Hepatocyte (in vitro differentiated cells): ENCODE measurements around the gene ITPRID2. TPM values are rescaled to one million over a fixed set of nuclear protein-coding genes. Genes with fewer than 3 reads are reported as not detected.

Experiments used
- DNase-seq: peaks from one replicate; pipeline ENCODE4 v3.0.0-alpha.2; 2016; ENCODE audit warnings: low spot score
- H2AFZ ChIP-seq: fragments of 200-600 bp; sonication (generic); 2 replicates; pipeline ENCODE4 v1.6.0; 2016; ENCODE audit warnings: antibody characterized with exemption, mild to moderate bottlenecking
- H3K27ac ChIP-seq: fragments of 200-600 bp; sonication (generic); 2 replicates; pipeline ENCODE4 v1.5.1; 2016; ENCODE audit warnings: mild to moderate bottlenecking
- H3K27me3 ChIP-seq: fragments of 200-600 bp; sonication (generic); 2 replicates; pipeline ENCODE4 v1.6.1; 2016
- H3K36me3 ChIP-seq: fragments of 200-600 bp; sonication (generic); replicated peaks from 2 replicates; pipeline ENCODE4 v1.5.1; 2016; ENCODE audit warnings: low read depth; ENCODE audit not compliant: insufficient read depth
- H3K4me1 ChIP-seq: fragments of 200-600 bp; sonication (generic); 2 replicates; pipeline ENCODE4 v1.5.1; 2016; ENCODE audit warnings: mild to moderate bottlenecking, moderate library complexity; ENCODE audit not compliant: insufficient read depth
- H3K4me2 ChIP-seq: fragments of 200-600 bp; sonication (generic); 2 replicates; pipeline ENCODE4 v1.6.0; 2016
- H3K4me3 ChIP-seq: fragments of 200-600 bp; sonication (generic); 2 replicates; pipeline ENCODE4 v1.5.1; 2016; ENCODE audit warnings: mild to moderate bottlenecking
- H3K79me2 ChIP-seq: fragments of 200-600 bp; sonication (generic); 2 replicates; pipeline ENCODE4 v1.6.0; 2017; ENCODE audit warnings: mild to moderate bottlenecking
- H3K9me2 ChIP-seq: fragments of 200-600 bp; sonication (generic); replicated peaks from 2 replicates; pipeline ENCODE4 v1.6.0; 2017; ENCODE audit warnings: mild to moderate bottlenecking; ENCODE audit not compliant: insufficient read depth
- H3K9me3 ChIP-seq: fragments of 200-600 bp; sonication (generic); 2 replicates; pipeline ENCODE4 v1.5.1; 2016; ENCODE audit warnings: low read depth, mild to moderate bottlenecking
- H4K20me1 ChIP-seq: fragments of 200-600 bp; sonication (generic); 2 replicates; pipeline ENCODE4 v1.6.0; 2016; ENCODE audit warnings: mild to moderate bottlenecking; ENCODE audit not compliant: insufficient read depth, poor library complexity, severe bottlenecking
- EZH2 ChIP-seq: fragments of 200-600 bp; sonication (generic); IDR thresholded peaks from 2 replicates; pipeline ENCODE4 v1.6.1; 2016; ENCODE audit warnings: antibody characterized with exemption, mild to moderate bottlenecking, borderline replicate concordance
- EZH2phosphoT487 ChIP-seq: fragments of 200-600 bp; sonication (generic); IDR thresholded peaks from one replicate; pipeline ENCODE4 v1.6.1; 2018; ENCODE audit warnings: antibody characterized with exemption, mild to moderate bottlenecking, low read depth, moderate library complexity; ENCODE audit not compliant: unreplicated experiment, severe bottlenecking
- WGBS: methylation state at CpG from one replicate; pipeline ENCODE4 v1.1.6; 2016; ENCODE audit warnings: low lambda C conversion rate; ENCODE audit errors: missing lambda C conversion rate; 5-methylcytosine and 5-hydroxymethylcytosine counted together
- polyA plus RNA-seq: library from polyadenylated mRNA; unstranded; fragments of >200 nt; fragmentation: Nextera tagmentation; extraction: Ambion mirVana; gene quantifications from 2 replicates; pipeline ENCODE4 v1.2.1, GENCODE V29; 2016
- total RNA-seq: library from RNA; depleted of rRNA; stranded (reverse); fragments of >200 nt; gene quantifications from 2 replicates; pipeline ENCODE4 v1.2.3, GENCODE V29; 2014
- TF ChIP-seq, protein P1 (sequence below): fragments of 200-600 bp; sonication (generic); IDR thresholded peaks from 2 replicates; pipeline ENCODE4 v1.5.1; 2016; ENCODE audit warnings: antibody characterized with exemption, mild to moderate bottlenecking; ENCODE audit not compliant: poor library complexity

The ITPRID2 gene
- total and polyA plus RNA-seq, 2 experiments from 2014 or later: 52.5 to 183 TPM

DNA sequence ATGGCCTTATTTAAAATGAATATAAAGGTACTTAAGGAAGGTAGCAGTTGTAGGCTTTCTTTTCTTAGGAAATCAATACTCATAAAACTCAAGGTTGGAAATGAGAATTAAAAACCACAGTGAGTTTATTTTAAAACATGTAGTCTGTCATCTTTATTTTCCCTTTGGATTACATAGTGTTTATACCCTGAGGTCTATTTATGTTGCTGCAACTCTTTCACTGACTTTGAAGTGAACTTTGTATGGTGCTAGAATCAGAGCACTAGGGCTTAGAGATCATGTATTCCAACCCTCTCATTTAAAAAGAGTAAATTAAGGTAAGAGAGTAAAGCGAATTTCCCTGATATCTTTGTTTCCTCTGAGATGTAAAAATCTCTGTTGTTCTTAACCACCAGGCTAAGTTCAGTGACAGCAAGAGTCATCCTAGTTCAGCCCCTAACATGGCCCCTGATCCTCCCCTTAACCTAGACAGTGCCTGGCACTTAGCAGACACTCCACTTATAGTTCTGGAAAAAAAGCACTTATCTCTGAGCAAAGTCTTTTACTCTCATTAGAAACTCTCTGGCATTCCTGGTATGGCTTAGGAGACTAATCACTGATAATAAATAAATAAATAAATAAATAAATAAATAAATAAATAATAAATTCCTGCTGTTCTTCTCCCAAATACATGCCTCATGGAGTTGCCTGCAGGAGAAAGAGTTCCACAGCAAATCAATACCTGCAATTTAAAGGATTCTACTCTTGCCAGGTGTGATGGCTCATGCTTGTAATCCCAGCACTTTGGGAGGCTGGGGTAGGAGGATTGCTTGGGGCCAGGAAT, 61.1 kb downstream of the ITPRID2 start:
- Histone ChIP-seq H4K20me1 (no peaks in the 10 kb centered on the region), H3K4me2 (no peak overlapping the region), H2AFZ (peak overlapping the region; percentile 30), H3K9me3 (no peaks in the 10 kb centered on the region), H3K36me3 (no peaks in the 10 kb centered on the region), H3K79me2 (no peaks in the 10 kb centered on the region), H3K27me3 (no peaks in the 10 kb centered on the region), H3K27ac (peak overlapping the region; percentile 16), H3K4me3 (no peak overlapping the region), H3K9me2 (no peaks in the 10 kb centered on the region), H3K4me1 (peaks cover 13% of the 10 kb centered on the region)
- DNase-seq: no peak
- TF ChIP-seq EZH2phosphoT487: no peak
- no peak for TF ChIP-seq EZH2
- TF ChIP-seq, protein P1, sequence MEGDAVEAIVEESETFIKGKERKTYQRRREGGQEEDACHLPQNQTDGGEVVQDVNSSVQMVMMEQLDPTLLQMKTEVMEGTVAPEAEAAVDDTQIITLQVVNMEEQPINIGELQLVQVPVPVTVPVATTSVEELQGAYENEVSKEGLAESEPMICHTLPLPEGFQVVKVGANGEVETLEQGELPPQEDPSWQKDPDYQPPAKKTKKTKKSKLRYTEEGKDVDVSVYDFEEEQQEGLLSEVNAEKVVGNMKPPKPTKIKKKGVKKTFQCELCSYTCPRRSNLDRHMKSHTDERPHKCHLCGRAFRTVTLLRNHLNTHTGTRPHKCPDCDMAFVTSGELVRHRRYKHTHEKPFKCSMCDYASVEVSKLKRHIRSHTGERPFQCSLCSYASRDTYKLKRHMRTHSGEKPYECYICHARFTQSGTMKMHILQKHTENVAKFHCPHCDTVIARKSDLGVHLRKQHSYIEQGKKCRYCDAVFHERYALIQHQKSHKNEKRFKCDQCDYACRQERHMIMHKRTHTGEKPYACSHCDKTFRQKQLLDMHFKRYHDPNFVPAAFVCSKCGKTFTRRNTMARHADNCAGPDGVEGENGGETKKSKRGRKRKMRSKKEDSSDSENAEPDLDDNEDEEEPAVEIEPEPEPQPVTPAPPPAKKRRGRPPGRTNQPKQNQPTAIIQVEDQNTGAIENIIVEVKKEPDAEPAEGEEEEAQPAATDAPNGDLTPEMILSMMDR: no peak
- 63% methylated on average over 1 of the region's 1 CpG for WGBS

- H3K4me2 ChIP-seq: peak overlapping the region; percentile 70
- peak overlapping the region; percentile 39 for H2AFZ ChIP-seq
- peak; percentile 84 for DNase-seq
- no peaks in the 10 kb centered on the region for H3K9me2 ChIP-seq
- no peaks in the 10 kb centered on the region for H3K36me3 ChIP-seq
- TF ChIP-seq EZH2phosphoT487 (no peak), EZH2 (no peak)
- TF ChIP-seq, protein P1: peak; percentile 86
- H3K4me3 ChIP-seq: no peak overlapping the region
- 5% methylated on average over 7 of the region's 19 CpGs for WGBS
- no peaks in the 10 kb centered on the region for H3K9me3 ChIP-seq
- no peaks in the 10 kb centered on the region for H3K27me3 ChIP-seq
- H3K79me2 ChIP-seq: no peaks in the 10 kb centered on the region
- H3K4me1 ChIP-seq: peaks cover 13% of the 10 kb centered on the region
- H3K27ac ChIP-seq: peak overlapping the region; percentile 52
- H4K20me1 ChIP-seq: no peaks in the 10 kb centered on the region
Measured at GRCh38 chr2:181953881-181954537, 62.5 kb downstream of the ITPRID2 start.

DNA sequence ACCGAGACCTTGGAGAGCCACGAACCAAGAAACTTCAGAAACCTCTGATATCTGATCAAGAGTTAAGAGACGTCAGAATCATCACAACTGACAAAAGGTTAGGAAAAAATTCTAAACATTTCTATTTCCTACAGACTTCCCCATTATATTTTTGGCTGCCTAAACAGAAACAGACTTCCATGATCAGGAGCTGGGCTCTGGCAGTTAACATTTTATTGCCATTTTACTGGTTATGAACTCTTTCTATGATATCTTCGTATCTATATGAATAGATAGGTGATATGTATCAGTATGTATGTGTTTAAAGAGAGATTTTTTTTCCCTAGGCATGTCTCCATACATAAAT, 63.0 kb downstream of the ITPRID2 start:
- TF ChIP-seq, protein P1: no peak
- TF ChIP-seq EZH2 (no peak), EZH2phosphoT487 (no peak)
- no peaks in the 10 kb centered on the region for H3K9me3 ChIP-seq
- peak overlapping the region; percentile 37 for H2AFZ ChIP-seq
- H3K36me3 ChIP-seq: no peaks in the 10 kb centered on the region
- no peak for DNase-seq
- peak overlapping the region; percentile 70 for H3K4me2 ChIP-seq
- H3K9me2 ChIP-seq: no peaks in the 10 kb centered on the region
- peaks cover 13% of the 10 kb centered on the region for H3K4me1 ChIP-seq
- H3K27ac ChIP-seq: peak overlapping the region; percentile 52
- 17% methylated on average over 4 of the region's 4 CpGs for WGBS
- H3K79me2 ChIP-seq: no peaks in the 10 kb centered on the region
- H3K4me3 ChIP-seq: no peak overlapping the region
- no peaks in the 10 kb centered on the region for H4K20me1 ChIP-seq
- no peaks in the 10 kb centered on the region for H3K27me3 ChIP-seq
